ENCODE results near the gene BATF3. TPM values are rescaled to one million over a fixed set of nuclear protein-coding genes. Genes with fewer than 3 reads are reported as not detected.
"Not testable (repeated sequence)": the region's sequence is repeated elsewhere in the genome, so short reads cannot be mapped to it uniquely, and the experiment has no call there.

The BATF3 gene
- total RNA-seq, 2 donors from 2014 or later, result 400 to 660 TPM

DNA sequence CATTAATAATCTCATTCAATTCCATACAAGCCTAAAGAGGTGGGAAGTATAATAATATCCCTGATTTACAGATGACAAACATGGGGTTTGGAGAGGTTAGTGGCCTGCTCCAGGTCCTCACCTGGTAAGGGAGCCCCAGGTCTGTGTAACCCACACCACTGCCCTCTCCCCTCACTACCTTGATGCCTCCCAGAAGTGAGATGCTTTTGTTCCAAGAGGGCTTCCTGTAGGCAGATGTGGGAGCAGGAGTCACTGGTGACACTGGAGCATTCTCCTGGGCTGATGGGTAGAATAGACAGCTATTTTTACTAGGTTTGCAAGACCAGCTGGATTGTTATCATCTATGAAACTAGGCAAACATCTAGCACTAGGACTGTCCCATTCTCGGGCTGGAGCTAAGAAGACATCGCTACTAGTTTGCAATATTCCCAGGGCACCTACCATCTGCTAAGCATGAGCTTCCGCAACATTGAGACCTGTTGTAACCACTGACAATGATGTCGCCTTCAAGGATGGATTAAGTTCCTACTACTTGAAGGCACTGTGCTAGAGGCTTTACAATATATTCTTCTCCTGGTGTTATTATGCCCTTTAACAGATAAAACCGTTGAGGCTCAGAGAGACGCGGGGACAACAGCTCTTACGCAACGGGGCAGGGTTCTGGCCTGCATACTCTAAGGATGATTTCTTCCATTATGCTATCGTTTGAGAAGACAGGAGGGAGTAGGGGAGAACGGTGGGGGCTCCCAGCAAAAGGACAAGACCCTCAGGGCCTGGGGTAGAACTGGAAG, 35.0 kb downstream of the BATF3 start:
- Mint-ChIP-seq H3K36me3 (ENCODE audit: insufficient read depth in 2 of 2) (no peaks in the 10 kb centered on the region), H3K27me3 (ENCODE audit: low read depth) (peaks cover 36% of the 10 kb centered on the region), H3K9me3 (no peaks in the 10 kb centered on the region), H3K27ac (no peak overlapping the region), H3K4me1 (ENCODE audit: low read depth) (peaks cover 42% of the 10 kb centered on the region), H3K4me3 (peak overlapping the region; percentile 82 to 92)
- DNase-seq, result no peak
- ATAC-seq (replicated peaks in 1 of 2), result no peak

DNA sequence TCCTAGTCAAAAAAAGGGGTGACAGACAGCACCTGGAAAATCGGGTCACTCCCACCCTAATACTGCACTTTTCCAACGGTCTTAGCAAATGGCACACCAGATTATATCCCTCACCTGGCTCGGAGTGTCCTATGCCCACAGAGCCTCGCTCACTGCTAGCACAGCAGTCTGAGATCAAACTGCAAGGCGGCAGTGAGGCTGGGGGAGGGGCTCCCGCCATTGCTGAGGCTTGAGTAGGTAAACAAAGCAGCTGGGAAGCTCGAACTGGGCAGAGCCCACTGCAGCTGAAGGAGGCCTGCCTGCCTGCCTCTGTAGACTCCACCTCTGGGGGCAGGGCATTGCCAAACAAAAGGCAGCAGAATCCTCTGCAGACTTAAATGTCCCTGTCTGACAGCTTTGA, 41.4 kb downstream of the BATF3 start:
- not testable (repeated sequence) for H3K9me3 Mint-ChIP-seq; H3K27ac Mint-ChIP-seq; ATAC-seq (replicated peaks in 1 of 2); H3K4me1 Mint-ChIP-seq (ENCODE audit: low read depth); H3K36me3 Mint-ChIP-seq (ENCODE audit: insufficient read depth in 2 of 2); DNase-seq; H3K4me3 Mint-ChIP-seq
- H3K27me3 Mint-ChIP-seq (ENCODE audit: low read depth), result peaks cover 57% of the 10 kb centered on the region

DNA sequence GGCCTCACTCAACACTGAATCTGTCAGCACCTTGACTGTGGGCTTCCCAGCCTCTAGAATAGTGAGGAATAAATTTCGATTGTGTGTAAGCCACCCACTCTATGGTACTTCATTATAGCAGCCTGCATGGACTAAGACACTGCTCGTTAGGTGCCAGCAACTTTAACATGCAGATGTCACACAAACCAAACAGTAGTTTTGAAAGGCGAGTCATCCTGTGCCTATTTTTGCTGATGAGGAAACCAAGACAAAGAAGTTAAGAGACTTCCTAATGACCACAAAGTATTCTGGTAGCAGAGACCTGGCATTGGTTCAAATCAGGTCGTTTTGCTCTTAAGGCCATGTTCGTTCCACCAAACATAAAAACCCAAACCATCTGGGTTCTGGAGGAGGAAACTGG, 42.9 kb downstream of the BATF3 start:
- Mint-ChIP-seq H3K27me3 (ENCODE audit: low read depth) (peaks cover 49% of the 10 kb centered on the region), H3K4me3 (no peak overlapping the region), H3K36me3 (ENCODE audit: insufficient read depth in 2 of 2) (peaks cover 0 to 1% of the 10 kb centered on the region in 2 donors), H3K4me1 (ENCODE audit: low read depth) (no peaks in the 10 kb centered on the region), H3K27ac (no peak overlapping the region), H3K9me3 (no peaks in the 10 kb centered on the region)
- DNase-seq (no peak), ATAC-seq (replicated peaks in 1 of 2) (peak in 1 of 2 donors; percentile 36)

DNA sequence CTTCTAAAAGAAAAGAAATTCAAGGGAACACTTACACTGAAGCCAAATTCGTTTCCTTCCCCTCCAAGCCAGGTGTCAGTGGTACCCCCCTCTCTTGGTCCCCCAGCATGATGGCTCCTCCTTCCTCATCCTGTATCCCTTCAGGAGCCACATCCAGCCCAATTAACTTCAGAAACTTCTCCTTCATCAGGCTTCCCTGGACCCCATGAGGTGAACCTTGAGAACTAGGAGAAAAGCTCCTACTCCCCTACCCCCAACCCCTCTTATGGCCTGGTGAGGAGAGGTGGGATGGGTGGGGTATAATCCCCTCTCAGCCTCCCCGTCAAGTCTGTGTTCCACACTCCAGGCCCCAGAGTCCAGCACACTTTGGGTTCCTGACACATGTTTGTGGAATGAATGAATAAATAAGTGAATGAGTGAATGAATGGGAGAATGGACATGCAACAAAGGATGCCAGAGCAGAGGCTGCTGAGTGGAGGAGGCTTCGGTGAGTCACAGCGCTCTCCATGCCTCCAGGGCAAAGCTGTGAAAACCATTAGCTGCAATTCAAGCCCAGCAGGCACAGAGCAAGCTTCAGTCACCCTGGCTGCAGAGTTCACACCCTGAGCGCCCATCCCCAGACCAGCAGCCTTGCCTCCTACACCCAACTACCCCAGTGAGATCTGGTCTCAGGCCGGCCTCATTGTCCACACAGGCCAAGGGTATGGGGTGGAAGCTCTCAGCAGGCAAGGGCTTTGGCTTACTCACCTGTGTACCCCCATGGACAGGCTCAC, 43.8 kb downstream of the BATF3 start:
- Mint-ChIP-seq H3K4me1 (ENCODE audit: low read depth) (no peaks in the 10 kb centered on the region), H3K27ac (no peak overlapping the region), H3K27me3 (ENCODE audit: low read depth) (peaks cover 41% of the 10 kb centered on the region), H3K36me3 (ENCODE audit: insufficient read depth in 2 of 2) (peaks cover 0 to 1% of the 10 kb centered on the region in 2 donors), H3K4me3 (no peak overlapping the region), H3K9me3 (no peaks in the 10 kb centered on the region)
- DNase-seq, result no peak
- no peak for ATAC-seq (replicated peaks in 1 of 2)

DNA sequence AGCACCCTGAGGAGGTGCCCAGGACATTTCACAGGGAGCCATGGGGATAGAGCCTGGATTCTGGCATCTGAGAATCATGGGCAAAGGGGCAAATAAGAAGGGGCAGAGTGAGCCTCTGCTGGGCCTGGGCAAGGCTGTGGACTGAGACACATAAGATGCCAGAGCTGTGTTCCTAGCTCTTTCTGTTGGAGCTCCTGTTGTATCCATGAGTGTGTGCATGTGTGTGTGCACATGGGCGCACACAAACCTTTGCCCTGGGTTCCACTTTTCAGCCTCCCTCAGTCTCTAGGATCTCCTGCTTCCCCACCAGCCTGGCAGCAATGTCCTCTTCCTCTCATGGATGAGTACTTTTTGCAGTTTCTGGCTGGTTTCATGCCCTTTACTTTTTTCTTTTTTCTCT, 47.0 kb downstream of the BATF3 start:
- Mint-ChIP-seq H3K27me3 (ENCODE audit: low read depth) (peaks cover 19% of the 10 kb centered on the region), H3K4me1 (ENCODE audit: low read depth) (no peaks in the 10 kb centered on the region), H3K27ac (no peak overlapping the region), H3K4me3 (no peak overlapping the region), H3K36me3 (ENCODE audit: insufficient read depth in 2 of 2) (peaks cover 0 to under 1% of the 10 kb centered on the region in 2 donors), H3K9me3 (no peaks in the 10 kb centered on the region)
- no peak for ATAC-seq (replicated peaks in 1 of 2)
- DNase-seq, result no peak

DNA sequence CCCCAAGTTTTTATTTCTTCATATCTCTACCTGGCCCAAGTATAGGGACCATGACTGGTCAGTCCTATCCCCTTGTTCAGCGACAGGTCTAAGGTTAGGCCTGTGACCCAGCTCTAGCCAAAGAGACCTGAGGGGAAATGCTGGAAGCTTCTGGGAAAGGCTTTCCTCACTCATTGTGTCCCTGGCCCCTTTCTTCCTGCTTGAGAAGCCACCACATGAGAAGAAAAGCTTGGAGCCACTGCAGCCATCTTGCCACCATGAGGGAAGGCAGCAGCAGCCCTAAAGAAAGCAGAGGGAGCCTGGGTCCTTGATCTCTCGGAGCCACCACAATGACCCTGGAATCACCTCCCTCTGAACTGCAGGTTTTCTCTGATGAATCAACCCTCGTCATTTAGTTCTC, 47.7 kb downstream of the BATF3 start:
- Mint-ChIP-seq H3K9me3 (no peaks in the 10 kb centered on the region), H3K36me3 (ENCODE audit: insufficient read depth in 2 of 2) (no peaks in the 10 kb centered on the region), H3K27me3 (ENCODE audit: low read depth) (peaks cover 12% of the 10 kb centered on the region), H3K4me3 (no peak overlapping the region), H3K4me1 (ENCODE audit: low read depth) (no peaks in the 10 kb centered on the region), H3K27ac (no peak overlapping the region)
- ATAC-seq (replicated peaks in 1 of 2), result no peak
- no peak for DNase-seq

DNA sequence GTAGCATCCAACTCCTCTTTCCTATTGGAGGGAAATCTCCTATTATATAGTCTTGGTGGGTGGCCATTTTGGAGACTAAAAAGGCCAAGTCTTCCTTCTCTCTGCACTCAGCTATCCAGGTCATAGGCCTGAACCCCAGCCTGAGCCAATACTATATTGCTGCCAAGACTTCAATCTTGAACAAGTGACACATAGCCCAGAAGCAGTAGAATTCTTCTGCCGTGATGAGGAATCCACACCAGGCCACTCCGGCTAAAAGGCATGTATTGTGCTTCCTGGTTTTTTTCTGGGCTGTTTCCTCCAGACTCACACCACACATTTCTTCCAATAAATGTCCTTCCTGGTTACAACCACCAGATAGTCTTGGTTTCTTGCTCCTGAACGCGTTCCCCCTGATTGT, 48.1 kb downstream of the BATF3 start:
- Mint-ChIP-seq H3K36me3 (ENCODE audit: insufficient read depth in 2 of 2) (no peaks in the 10 kb centered on the region), H3K27me3 (ENCODE audit: low read depth) (peaks cover 9% of the 10 kb centered on the region), H3K27ac (no peak overlapping the region), H3K4me3 (no peak overlapping the region), H3K4me1 (ENCODE audit: low read depth) (no peaks in the 10 kb centered on the region), H3K9me3 (no peaks in the 10 kb centered on the region)
- no peak for ATAC-seq (replicated peaks in 1 of 2)
- DNase-seq, result no peak

DNA sequence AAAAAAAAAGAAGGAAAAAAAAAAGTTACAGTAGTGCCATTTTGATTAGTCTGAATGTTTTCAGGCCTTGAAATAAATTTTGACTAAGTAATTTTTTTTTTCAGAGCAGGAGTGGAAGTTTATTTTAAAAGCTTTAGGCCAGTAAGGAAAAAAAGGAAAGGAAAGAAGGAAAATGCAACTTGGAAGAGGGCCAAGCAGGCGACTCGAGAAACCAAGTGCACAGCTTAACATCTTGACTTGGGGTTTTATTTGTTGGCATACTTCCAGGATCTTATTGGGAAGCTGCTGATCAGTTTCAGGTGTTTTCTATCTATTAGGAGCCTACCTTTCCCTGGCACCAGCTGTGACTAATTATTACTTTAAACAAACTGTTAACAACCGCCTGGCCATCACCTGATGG, 49.4 kb downstream of the BATF3 start:
- no peak for ATAC-seq (replicated peaks in 1 of 2)
- H3K4me3 Mint-ChIP-seq, result no peak overlapping the region
- no peaks in the 10 kb centered on the region for H3K9me3 Mint-ChIP-seq
- DNase-seq, result no peak
- no peaks in the 10 kb centered on the region for H3K4me1 Mint-ChIP-seq (ENCODE audit: low read depth)
- H3K27ac Mint-ChIP-seq, result no peak overlapping the region
- H3K36me3 Mint-ChIP-seq (ENCODE audit: insufficient read depth in 2 of 2), result no peaks in the 10 kb centered on the region
- H3K27me3 Mint-ChIP-seq (ENCODE audit: low read depth), result peaks cover 19% of the 10 kb centered on the region

DNA sequence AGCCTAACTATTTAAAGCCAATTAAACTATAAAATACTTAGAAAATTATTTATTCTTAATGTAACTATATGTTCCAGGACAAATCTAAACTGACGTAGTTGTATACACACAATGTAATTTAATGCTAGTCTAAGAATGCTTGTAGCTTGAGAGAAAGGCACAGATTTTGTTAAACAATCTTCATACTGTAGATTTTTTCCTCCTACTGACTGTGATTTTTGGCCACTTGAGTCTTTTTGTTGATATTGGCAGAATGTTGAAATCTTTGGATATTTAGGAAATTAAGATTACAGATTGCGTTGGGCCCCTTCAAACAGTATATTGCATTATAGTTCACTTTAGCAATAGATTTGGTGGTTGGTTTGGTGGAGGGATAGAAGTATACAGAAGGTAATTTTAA, 50.6 kb downstream of the BATF3 start:
- H3K4me1 Mint-ChIP-seq (ENCODE audit: low read depth), result no peaks in the 10 kb centered on the region
- peaks cover 16% of the 10 kb centered on the region for H3K27me3 Mint-ChIP-seq (ENCODE audit: low read depth)
- DNase-seq (no peak), ATAC-seq (replicated peaks in 1 of 2) (no peak)
- H3K4me3 Mint-ChIP-seq, result no peak overlapping the region
- no peak overlapping the region for H3K27ac Mint-ChIP-seq
- H3K9me3 Mint-ChIP-seq, result no peaks in the 10 kb centered on the region
- H3K36me3 Mint-ChIP-seq (ENCODE audit: insufficient read depth in 2 of 2), result no peaks in the 10 kb centered on the region

DNA sequence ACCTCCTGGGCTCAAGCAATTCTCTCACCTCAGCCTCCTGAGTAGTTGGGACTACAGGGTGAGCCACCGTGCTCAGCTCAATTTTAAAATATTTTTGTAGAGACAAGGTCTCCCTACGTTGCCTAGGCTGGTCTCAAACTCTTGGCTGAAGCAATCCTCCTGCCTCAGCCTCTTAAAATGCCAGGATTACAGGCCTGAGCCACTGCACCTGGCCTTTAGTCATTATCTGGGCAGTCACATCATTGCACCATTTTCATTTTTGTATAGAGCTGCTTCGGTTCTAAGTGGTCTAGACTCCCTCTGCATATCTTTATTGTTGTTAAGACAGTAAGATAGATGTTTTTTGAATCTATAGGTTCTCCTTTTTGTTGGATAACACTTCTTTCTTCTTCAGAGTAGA, 51.2 kb downstream of the BATF3 start:
- no peaks in the 10 kb centered on the region for H3K4me1 Mint-ChIP-seq (ENCODE audit: low read depth)
- ATAC-seq (replicated peaks in 1 of 2) (no peak), DNase-seq (no peak)

DNA sequence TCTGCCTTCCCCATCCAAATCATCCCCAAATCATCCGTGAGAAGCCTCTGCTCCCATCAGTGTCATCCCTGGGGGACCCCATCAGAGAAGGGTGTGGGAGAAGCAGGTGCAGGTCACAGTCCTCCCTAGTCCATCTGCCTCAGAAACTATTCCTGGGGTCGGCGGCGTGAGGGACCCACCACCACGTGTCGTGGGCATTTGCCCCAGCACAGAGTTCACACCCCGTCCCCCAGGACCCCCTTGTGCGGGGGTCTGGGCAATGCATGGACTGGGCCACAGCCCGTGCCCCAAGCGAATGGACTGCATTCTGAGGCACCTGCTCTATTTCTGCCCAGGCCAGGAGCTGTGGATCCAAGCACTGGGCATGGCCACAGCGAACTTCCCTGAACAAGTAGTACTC, 52.6 kb downstream of the BATF3 start:
- H3K9me3 Mint-ChIP-seq, result no peaks in the 10 kb centered on the region
- no peak overlapping the region for H3K4me3 Mint-ChIP-seq
- peaks cover 23% of the 10 kb centered on the region for H3K27me3 Mint-ChIP-seq (ENCODE audit: low read depth)
- no peak overlapping the region for H3K27ac Mint-ChIP-seq
- DNase-seq (no peak), ATAC-seq (replicated peaks in 1 of 2) (no peak)
- H3K36me3 Mint-ChIP-seq (ENCODE audit: insufficient read depth in 2 of 2), result no peaks in the 10 kb centered on the region
- H3K4me1 Mint-ChIP-seq (ENCODE audit: low read depth), result no peaks in the 10 kb centered on the region

More for the DNA sequence above, 51.2 kb downstream of the BATF3 start:
- Mint-ChIP-seq H3K27me3 (ENCODE audit: low read depth) (peaks cover 16% of the 10 kb centered on the region), H3K27ac (no peak overlapping the region), H3K9me3 (no peaks in the 10 kb centered on the region), H3K36me3 (ENCODE audit: insufficient read depth in 2 of 2) (no peaks in the 10 kb centered on the region), H3K4me3 (no peak overlapping the region)

DNA sequence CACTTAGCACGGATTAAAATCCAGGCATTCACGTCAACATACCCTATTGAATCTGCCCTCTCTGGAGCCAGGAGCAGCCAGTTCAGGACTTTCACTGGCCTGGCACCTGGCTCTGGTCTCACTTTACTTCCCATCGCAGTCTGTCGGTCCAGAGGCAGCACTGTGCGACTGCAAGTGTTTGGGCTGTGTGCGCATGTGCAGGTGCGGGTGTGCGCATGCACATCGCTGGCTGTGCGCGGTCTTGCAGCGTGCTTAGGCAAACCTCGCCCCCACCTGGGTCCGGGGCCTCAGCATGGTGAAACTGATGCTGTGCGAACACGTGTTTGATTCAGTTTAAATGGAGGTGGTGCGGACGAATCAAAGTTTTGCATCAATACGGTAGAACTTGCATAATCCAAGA, 53.1 kb downstream of the BATF3 start:
- H3K4me1 Mint-ChIP-seq (ENCODE audit: low read depth), result no peaks in the 10 kb centered on the region
- DNase-seq (no peak), ATAC-seq (replicated peaks in 1 of 2) (no peak)
- no peak overlapping the region for H3K27ac Mint-ChIP-seq
- peaks cover 23% of the 10 kb centered on the region for H3K27me3 Mint-ChIP-seq (ENCODE audit: low read depth)
- H3K36me3 Mint-ChIP-seq (ENCODE audit: insufficient read depth in 2 of 2), result no peaks in the 10 kb centered on the region
- H3K4me3 Mint-ChIP-seq, result no peak overlapping the region
- H3K9me3 Mint-ChIP-seq, result no peaks in the 10 kb centered on the region

DNA sequence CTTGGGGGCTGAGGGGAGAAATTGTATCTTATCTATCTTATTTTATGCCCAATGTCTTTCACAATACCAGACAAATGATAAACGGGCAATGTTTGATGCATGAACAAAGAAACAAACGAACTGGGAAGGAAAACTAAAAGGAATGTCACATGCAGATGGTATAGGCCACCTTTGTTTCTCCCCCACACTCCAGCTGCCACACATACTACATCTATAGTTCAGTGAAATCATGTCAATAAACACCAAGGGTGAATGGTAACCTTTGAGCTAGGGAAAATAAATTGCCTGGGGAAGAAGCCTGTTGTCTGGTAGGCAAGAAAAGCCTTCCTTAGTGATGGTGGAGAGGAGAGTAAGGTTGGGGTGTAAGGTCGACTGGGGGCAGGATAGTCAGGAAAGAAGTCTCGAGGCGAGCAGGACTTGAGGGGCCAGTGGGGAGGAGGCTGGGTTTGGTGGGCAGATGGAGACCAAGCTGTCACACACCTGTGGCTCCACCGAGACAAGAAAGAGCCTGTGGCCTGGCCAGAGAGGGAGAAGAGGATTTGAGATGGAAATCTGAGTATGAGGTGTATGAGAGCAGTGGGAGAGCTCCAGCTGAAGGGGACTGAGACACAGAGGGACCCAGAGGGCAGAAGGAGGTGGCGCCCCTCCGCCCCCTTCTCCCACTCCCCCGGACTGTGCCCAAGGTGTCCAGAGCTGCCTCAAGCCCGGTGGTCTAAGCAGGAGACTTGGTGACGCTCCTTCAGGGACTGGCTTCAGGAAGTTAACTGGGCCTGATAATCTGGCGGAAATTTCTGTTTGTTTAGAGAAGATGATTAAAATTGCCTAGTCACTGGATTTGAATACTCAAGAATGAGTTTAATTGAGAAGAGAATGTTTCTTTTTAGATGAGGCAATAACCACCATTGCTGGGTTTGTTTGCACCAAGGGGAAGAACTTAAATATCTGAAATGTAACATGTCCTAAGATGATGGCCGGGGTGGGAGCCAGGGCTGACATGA, 53.8 kb downstream of the BATF3 start:
- ATAC-seq (replicated peaks in 1 of 2), result no peak
- H3K27ac Mint-ChIP-seq, result no peak overlapping the region
- no peak for DNase-seq
- H3K9me3 Mint-ChIP-seq, result no peaks in the 10 kb centered on the region
- H3K27me3 Mint-ChIP-seq (ENCODE audit: low read depth), result peaks cover 30% of the 10 kb centered on the region
- H3K4me1 Mint-ChIP-seq (ENCODE audit: low read depth), result no peaks in the 10 kb centered on the region
- H3K36me3 Mint-ChIP-seq (ENCODE audit: insufficient read depth in 2 of 2), result no peaks in the 10 kb centered on the region
- H3K4me3 Mint-ChIP-seq, result no peak overlapping the region

All from activated T-cell treated with anti-CD3 and anti-CD28 coated beads, Interleukin-2, amount 50 U/mL, for 72 hours (primary cell).